ENCODE data around the gene RBM6.

DNA sequence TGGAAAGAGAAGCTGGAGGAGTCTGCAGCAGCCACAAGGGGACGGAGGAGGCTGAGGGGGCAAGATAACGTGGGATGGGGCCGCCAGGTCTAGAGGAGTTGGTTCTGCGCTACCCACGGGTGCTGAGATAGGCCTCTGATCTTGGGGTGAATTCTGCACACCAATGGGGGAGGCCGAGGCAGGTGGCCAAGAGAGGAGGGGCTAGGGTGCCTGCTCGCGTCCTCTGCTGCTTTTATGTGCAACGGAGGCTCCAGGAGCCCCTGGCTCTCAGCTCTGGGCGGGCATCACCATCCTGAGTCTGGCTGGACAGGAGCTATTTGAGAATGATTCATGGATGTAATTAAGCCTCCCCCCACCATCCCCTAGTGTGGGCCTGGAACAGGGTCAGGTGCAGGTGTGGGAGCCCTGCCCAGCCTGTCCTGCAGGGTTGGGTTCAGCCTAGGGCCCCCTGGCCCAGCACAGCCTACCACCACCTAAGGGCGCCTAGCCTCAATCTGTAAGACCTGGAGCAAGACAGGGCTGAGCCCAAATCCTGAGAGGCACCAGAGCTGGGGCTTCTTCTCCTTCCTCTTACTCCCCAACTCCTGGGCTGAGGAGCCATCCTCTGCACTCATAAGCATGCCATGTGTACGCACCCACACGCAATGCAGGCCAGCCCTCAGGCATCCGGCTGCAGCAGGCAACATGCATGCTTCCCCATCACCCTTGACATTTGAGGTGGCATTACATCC, 182.9 kb downstream of the RBM6 start:
- TF ChIP-seq EZH2 (IDR thresholded peaks at IDR 0.05; ENCODE audit: insufficient read depth, poor library complexity, severe bottlenecking) = no peak
- TF ChIP-seq EZH2phosphoT487 (IDR thresholded peaks at IDR 0.05; ENCODE audit: insufficient read depth, low read depth) = no peak

Data from GM23248 (cell line).